NCI-H2196 (cell line): ENCODE measurements around the gene TMEM242.
"Not testable (repeated sequence)": the region's sequence is repeated elsewhere in the genome, so short reads cannot be mapped to it uniquely, and the experiment has no call there.

Experiments
- DNase-seq: peaks from one replicate; lab custom pipeline; 2025; ENCODE audit not compliant: unreplicated experiment; lab: John Stamatoyannopoulos, UW

Gene TMEM242

DNA sequence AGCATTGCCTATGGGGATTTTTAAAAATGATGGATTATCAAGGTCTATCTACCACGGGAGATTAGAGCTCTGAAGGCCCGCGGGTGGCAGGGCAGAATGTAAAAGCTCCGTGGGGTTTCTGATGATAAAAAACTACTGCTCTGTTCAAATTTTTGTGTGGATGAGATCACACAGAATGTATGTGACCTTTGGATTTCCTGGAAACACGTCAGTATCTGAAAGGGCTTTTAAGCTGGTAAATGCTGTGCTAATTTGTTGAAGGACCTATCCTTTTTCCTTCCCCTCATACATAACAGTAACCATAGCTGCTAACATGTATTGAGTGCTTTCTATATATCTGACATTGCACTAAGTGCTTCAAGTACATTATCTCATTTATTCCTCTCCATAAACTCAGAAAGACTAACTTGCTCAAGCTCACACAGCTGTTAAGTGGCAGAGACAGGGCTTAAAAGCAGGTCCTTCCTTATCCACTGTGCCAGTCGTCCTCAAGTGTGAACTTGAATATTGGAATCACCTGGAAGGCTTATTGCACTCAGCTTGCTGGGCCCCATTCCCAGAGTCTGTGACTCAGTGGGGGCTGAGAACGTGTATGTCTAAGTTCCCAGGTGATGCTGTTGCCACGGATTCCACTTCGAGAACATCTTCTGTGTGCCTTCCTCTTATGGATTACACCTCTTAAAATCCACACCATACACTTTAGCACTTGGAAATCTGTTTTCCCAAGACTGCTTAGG is 1.9 kb upstream of the TMEM242 start:
- no peak for DNase-seq

DNA sequence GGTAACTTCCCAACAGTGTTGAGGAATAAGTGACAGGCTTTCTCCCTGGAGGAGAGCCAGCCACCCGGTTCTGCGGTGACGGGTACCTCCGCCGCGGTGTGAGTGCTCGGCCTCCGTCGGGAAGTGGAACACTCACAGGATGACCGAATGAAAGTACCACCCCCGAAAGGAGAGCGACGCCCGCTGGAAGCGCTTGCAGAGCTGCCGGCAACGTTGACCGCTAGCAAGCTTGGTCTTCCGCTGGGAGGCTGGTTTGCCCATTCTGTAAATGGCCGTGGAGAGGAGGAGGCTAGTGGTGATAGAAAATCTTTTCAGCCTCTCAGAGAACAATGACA is 614 bp upstream of the TMEM242 start:
- DNase-seq: no peak

DNA sequence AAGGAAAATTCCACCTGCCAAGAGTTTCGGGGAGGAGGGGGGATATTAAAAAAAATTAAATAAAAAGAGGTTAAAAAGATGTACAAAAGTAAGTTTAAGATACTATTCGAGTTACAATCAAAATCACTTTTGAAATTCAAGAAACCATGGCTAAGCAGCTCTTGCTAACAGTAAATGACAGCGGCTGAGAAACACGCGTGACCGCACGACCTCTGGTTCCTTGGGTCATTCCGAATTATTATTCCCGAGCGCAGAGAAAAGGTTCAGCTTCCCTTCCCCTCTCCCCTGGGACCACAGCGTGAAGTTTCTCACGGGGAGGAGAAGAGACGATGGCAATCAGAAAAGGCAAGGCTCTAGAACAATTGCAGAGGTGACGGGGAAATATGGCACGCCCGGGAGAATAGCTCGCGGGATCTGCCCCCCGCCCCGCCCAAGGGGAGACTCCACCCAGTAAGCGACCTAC is 496 bp downstream of the TMEM242 start:
- DNase-seq: no peak

DNA sequence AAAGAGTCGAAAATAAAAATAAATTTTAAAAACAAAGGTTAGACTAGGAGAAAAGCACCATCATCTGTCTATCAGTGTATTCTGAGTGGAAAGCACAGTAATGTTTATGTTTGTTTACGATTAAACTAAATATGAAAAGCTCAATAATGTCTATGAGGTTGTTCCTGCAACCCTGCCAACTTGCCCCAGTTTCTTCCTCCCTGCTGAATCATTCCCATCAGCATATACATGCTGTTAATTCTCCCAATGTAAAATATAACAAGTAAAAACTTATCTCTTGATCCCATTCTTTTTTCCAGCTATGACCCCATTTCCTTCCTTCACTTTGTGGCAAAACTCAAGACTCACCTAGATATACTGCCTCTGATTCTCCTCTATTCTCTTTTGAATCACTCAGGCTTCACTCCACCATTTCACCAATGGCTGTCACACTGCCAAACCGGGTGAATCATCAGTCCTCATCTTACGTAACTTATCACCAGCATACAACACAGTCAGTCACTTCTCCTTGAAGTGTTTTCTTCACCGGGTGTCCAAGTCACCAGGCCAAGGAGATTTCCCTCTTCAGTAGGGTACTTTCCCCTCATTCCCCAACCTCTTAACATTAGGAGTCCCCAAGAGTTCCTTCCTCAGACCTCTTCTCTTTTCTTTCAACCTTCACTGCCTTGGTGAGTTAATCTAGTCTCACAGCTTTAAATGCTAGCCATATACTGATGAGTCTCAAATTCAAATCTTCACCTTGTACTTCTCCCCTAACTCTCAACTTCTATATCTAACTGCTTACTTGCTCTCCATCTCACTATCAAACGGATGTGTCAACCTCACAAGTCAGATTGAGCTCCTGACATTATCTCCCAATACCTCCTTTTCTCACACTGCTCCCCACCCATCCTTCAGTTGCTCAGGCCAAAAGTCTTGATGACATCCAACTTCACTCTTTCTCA is 6.2 kb downstream of the TMEM242 start:
- no peak for DNase-seq

DNA sequence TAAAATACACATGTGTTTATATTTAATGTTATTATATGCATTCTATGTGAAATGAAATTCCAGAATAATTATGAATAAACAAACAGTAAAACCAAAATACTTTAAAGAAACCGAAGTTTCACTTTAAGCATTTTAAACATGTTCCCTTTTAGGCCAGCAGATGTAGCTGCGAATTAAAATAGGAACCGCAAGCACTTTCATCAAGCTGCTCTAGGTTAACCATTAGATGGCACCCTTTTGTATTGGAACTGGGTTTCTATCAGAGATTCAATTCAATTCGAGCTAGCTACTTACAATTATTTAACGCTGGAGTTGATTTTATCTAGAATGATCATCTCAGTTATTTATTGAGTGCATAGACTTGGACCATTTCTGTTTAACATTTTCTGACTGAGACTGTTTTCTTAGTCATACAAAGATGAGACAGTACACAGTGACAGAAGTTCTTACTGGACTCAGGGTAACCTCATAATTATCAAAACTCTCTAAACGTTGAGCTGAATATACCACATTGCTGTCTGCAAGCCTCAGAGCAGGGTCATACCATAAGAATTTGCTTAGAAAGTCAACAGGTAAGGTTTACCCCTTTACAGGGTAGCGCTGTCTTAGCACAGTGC is 8.5 kb downstream of the TMEM242 start:
- no peak for DNase-seq

DNA sequence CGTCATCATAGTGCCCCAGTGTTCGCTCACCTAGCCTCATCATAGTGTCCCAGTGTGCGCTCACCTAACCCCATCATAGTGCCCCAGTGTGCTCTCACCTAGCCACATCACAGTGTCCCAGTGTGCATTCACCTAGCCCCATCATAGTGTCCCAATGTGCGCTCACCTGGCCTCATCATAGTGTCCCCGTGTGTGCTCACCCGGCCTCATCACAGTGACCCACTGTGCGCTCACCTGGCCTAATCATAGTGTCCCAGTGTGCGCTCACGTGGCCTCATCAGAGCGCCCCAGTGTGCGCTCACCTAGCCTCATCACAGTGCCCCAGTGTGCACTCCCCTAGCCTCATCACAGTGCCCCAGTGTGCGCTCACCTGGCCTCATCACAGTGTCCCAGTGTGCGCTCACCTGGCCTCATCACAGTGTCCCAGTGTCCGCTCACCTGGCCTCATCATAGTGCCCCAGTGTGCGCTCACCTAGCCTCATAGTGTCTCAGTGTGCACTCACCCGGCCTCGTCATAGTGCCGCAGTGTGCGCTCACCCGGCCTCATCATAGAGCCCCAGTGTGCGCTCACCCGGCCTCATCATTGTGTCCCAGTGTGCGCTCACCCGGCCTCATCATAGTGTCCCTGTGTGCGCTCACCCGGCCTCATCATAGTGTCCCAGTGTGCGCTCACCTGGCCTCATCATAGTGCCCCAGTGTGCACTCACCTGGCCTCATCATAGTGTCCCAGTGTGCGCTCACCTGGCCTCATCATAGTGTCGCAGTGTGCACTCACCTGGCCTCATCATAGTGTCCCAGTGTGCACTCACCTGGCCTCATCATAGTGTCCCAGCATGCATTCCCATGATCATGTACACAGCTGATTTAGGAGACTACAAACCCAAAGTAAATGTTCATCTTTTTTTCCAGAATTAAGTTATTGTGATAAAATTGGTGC is 9.5 kb downstream of the TMEM242 start:
- no peak for DNase-seq

DNA sequence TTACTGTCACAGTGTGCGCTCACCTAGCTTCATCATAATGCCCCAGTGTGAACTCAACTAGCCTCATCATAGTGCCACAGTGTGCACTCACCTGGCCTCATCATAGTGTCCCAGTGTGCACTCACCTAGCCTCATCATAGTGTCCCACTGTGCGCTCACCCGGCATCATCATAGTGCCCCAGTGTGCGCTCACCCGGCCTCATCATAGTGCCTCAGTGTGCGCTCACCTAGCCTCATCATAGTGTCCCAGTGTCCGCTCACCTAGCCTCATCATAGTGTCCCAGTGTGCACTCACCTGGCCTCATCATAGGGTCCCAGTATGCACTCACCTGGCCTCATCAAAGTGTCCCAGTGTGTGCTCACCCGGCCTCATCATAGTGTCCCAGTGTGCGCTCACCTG is 10.6 kb downstream of the TMEM242 start:
- no peak for DNase-seq

DNA sequence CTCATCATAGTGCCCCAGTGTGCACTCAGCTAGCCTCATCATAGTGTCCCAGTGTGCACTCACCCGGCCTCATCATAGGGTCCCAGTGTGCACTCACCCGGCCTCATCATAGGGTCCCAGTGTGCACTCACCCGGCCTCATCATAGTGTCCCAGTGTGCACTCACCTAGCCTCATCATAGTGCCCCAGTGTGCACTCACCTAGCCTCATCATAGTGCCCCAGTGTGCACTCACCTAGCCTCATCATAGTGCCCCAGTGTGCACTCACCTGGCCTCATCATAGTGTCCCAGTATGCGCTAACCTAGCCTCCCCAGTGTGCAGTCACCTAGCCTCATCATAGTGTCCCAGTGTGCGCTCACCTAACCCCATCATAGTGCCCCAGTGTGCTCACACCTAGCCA is 12.6 kb downstream of the TMEM242 start:
- not testable (repeated sequence) for DNase-seq

DNA sequence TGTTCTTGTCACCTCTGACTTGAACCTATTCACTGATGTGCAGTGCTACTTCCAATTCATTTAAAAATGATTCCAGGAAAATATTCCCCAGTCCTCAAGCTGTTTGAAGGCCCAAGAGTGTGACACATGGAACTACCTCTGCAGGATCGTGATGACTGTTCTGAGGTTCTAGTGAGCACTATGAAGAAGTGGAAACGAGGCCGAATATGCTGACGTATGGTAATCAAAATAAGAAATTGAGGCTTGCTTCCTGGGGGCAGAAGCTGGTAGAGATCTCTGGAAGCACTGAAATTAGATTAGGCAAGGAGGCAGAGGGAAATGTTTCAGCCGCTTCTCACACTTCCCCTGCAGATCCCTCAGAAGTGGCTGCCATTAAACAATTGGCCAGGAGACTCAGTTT is 15.7 kb downstream of the TMEM242 start:
- no peak for DNase-seq

DNA sequence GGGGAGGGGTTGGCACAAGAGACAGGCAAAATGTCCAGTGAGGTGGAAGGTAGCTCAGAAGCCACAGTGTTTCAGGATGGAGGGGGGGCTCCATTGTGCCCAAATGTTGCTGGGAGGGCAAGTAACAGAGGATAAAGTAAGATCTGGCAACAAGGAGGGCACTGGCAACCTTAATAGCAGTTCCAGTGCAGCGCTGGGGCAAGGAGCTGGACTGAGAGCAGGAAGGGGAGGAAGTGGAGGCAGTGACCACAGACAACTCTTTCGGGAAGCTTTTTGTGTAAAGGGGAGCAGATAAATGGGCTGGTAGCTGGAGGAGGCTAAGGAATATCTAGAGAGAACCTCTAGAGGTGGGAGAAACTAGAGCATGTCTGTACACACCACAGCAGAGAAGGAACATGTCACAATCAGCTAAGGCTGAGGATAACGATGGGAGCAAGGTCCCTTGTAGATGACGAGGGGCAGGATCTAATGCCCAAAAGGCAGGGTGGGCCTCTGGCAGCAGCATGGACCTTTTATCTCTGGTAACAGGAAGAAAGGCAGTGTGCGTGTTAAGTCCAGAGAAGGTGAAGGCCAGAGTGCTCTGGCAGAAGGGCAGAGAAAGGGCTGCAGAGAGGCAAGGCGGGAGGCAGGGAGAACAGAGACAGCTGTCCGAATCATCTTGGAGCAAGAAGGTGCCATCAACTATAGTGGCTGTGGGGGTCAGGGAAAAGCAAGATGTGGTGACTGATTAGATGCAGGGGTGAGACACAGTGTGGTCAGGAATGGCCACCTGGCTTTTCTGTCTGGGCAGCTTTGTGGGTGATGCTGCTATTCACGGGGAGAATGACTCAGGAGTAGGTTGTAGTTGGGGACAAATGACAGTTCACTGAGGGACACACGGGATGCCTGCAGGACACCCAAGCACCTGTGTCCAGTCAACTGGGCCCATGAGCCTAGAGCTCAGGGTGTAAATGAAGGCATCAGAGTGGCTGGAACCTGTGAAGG is 17.4 kb downstream of the TMEM242 start:
- no peak for DNase-seq

DNA sequence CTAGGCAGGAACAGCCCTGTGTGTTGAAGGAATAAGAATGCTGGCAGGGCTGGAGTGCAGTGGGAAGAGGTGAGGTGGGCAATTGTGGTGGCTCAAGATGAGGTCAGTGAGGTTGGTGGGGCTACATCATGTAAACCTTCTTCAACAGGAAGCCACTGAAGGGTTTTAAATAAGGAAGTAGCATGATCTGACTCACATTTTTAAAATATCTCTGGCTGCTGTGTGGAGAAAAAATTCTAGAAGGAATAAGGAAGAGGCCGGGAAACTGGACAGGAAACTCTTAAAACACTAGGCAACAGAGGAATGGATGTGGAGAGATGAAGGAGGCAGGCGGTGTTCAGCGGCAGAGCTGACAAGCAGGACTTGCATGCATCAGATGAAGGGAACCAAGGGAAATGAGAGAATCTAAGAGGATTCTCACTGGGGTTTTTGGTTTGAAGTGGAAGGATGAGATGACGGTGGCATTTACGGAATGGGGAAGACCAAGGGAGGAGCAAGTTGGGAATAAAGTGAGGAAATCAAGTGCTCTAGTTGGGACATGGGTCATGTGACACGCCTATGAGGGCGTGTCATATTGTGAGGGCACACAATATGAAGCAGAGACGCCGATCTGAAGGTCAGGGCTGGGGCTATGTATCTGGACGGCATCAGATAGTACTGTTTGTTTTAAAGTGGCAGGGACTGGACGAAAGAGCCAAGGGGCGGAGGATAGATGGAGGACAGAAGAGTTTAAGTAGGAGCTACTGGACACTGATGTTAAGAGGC is 18.2 kb downstream of the TMEM242 start:
- no peak for DNase-seq

DNA sequence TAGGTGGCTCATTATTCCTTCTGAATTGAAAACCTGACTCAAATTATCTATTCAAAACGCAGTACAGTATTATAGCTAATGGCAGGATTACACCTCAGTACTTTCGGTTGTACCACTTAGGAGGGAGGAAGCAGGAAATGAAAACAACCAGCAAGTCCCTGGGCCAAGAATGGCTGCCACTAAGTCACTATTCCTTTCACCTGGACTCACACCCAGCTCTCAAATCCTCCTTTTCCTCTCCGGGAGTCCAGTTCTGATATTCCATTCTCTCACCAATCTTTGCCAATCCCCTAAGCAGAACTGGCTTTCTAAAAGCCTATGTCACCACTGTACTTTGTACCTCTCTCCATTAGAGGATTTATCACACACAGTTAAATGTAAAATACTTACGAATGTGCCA is 20.6 kb downstream of the TMEM242 start:
- no peak for DNase-seq

DNA sequence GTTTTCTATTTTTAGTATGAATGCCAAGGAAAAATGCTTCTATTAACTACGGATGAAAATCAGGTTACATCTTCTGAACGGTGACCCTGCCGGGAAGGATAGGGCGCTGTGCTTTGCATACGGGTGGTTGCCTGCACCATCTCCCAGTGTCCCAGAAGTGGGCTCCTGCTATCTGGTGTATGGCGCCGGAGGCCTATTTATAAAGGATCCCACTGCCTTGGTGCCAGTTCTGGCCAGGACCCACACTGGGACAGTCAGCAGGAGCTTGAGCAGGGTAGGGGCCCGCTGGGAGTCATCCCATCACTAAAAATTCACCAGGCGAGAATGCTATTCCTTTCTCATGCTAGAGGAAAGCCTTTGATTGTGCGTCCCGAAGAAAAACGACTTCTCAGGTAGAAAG is 22.9 kb downstream of the TMEM242 start:
- no peak for DNase-seq

DNA sequence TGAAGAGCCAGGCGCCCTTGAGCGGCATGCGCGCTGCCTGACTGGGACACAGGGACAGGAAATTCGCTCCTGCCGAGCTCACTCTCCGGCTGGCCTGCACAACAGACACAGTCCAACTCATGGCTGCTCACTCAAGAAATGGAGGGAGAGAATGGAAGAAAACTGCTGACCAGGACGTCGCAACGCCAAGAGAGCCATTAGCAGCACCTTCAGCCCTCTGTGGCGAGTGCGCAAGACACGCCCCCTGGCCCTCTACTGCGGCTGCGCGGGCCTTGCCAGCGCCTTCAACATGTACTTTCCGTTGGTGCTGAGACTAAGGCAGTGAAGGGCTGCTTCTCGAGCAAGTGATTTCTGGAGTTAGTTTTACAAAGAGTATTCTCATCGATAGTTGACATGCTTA is 23.3 kb downstream of the TMEM242 start:
- no peak for DNase-seq

DNA sequence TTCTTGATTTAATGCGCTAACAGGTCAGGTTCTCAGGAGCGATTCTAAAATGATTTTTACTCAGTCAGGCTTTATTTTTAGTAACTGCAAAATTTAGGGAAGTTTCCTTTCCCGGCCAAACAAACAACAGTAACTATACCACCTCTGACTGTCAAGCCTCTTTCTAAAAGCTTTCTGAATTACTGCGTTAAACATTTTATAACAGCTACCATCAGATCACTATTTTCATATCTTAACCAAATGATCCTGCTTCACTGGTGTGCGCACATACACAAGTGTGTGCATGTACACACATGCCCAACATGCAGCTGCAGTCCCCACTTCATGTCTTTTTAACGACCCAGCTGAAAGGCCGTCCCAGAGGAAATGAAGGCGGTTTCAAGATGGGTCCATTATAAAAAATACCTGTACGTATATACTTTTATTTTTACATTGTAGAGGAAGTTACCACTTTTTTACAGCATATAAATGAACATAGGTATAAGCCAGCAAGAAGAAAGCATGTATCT is 25.0 kb downstream of the TMEM242 start:
- no peak for DNase-seq

DNA sequence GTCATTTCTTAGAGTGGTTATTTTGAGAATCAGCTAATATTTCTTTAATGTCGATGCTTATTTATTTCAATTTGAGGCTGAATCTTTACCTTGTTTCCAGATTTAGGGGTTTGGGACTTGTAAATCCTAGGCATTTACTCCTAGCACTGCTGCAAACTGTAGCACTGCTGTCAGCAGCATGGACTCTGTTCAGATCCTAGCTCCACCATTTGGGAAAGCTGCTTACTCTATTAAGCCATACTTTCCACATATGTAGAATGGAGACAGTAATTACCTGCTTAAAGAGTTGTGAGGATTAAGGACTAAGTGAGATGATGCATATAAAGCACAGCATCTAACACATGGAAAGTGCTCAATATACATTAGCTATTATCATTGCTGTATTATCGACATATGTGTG is 28.7 kb downstream of the TMEM242 start:
- DNase-seq: no peak

DNA sequence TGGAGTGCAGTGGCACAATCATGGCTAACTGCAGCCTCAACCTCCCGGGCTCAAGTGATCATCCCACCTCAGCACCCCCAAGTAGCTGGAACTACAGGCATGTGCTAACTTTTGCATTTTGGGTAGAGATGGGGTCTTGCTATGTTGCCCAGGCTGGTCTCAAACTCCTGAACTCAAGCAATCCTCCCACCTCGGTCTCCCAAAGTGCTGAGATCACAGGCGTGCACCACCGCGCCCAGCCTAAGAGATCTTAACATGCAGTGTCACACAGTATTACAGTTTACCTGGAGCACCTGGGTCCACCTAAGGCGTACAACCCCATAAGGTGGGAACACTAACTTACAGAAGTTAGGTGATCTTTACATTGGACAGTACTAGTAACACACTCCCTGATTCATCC is 29.5 kb downstream of the TMEM242 start:
- no peak for DNase-seq

DNA sequence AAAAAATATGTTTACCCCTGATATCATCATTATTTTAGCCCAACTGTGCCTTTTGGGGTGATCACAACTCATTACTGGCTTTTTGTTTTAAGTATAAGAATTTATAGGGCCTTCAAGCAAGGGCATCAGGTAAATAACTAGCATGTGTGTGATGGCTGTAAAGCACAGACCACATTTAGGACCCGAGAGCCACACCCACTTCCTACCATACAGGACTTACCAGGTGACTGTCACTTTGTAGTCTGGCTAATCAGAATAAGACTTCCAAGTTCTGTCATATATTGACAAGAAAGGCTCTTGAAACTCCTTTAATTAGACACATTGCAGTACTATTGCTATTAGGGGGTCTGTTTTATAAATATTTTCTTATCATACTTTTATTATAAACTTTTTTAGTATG is 31.1 kb downstream of the TMEM242 start:
- DNase-seq: no peak

DNA sequence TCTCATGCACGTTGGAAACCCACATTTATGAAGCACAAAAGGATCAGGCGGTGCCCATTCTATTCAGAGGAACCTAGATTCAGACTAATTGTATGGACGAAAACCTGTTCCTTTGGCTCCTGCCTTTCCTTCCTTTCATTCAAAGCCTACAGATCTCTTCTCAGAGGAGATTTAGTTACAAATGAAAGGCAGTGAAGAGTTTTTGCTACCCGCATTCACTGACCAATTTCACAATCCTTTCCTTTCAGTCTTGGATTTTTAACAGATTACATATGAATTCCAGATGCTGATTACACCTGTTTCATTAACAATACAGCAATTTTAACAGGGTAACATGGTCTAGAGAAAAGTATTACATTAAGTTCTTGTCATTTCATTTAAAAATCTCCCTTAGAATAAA is 32.0 kb downstream of the TMEM242 start:
- DNase-seq: no peak
